ENCODE data around the gene IRX4. TPM values are rescaled to one million over a fixed set of nuclear protein-coding genes. Genes with fewer than 3 reads are reported as not detected.

Gene IRX4
- total and polyA plus RNA-seq, 8 donors = 14.8 TPM; not detected in 7

- no peak overlapping the region for H3K4me3 ChIP-seq
- 56 to 67% (median 63%) methylated on average over 10 to 13 of the region's 13 CpGs for WGBS, 5 donors
- H3K4me1 ChIP-seq = peaks cover 5 to 25% (median 10%) of the 10 kb centered on the region in 4 donors
- H3K9me3 ChIP-seq = no peaks in the 10 kb centered on the region
- H3K27me3 ChIP-seq = peaks cover 36 to 98% (median 59%) of the 10 kb centered on the region in 3 donors
- TF ChIP-seq EP300 (IDR thresholded peaks at IDR 0.05) (no peak), POLR2A (IDR thresholded peaks at IDR 0.05) (no peak), CTCF (IDR thresholded peaks at IDR 0.05) (no peak), POLR2AphosphoS5 (IDR thresholded peaks at IDR 0.05) (no peak)
- no peaks in the 10 kb centered on the region for H3K36me3 ChIP-seq
- no peak overlapping the region for H3K27ac ChIP-seq
- DNase-seq = no peak
- intact Hi-C loops (cut with DNase I; ENCODE audit: low total_unique reads) = no loop called here
These were observed 6.8 kb upstream of the IRX4 start for GRCh38 chr5:1889321-1890065.

GRCh38 chr5:1888541-1889251 lies 6.0 kb upstream of the IRX4 start:
- Histone ChIP-seq H3K4me3 (no peak overlapping the region), H3K27me3 (peaks cover 43 to 98% (median 67%) of the 10 kb centered on the region in 3 donors), H3K36me3 (no peaks in the 10 kb centered on the region), H3K9me3 (no peaks in the 10 kb centered on the region), H3K27ac (no peak overlapping the region), H3K4me1 (peaks cover 10 to 33% (median 17%) of the 10 kb centered on the region in 4 donors)
- DNase-seq = no peak
- intact Hi-C loops (cut with DNase I; ENCODE audit: low total_unique reads) = no loop called here
- 55 to 67% (median 65%) methylated on average over 12 to 24 of the region's 24 CpGs for WGBS, 5 donors
- TF ChIP-seq EP300 (IDR thresholded peaks at IDR 0.05) (no peak), CTCF (IDR thresholded peaks at IDR 0.05) (no peak), POLR2AphosphoS5 (IDR thresholded peaks at IDR 0.05) (no peak), POLR2A (IDR thresholded peaks at IDR 0.05) (no peak)

- H3K27me3 ChIP-seq = peaks cover 48 to 98% (median 76%) of the 10 kb centered on the region in 3 donors
- intact Hi-C loops (cut with DNase I; ENCODE audit: low total_unique reads) = no loop called here
- no peaks in the 10 kb centered on the region for H3K36me3 ChIP-seq
- H3K4me3 ChIP-seq = no peak overlapping the region
- peaks cover 19 to 42% (median 27%) of the 10 kb centered on the region in 4 donors for H3K4me1 ChIP-seq
- no peak overlapping the region for H3K27ac ChIP-seq
- 3 to 18% (median 12%) methylated on average over 8 to 30 of the region's 31 CpGs for WGBS, 5 donors
- H3K9me3 ChIP-seq = no peaks in the 10 kb centered on the region
- DNase-seq = no peak
- TF ChIP-seq CTCF (IDR thresholded peaks at IDR 0.05) = no peak
These were observed 5.0 kb upstream of the IRX4 start for GRCh38 chr5:1887588-1888360.

GRCh38 chr5:1886846-1887587 lies 4.3 kb upstream of the IRX4 start:
- Histone ChIP-seq H3K4me1 (peaks cover 26 to 50% (median 34%) of the 10 kb centered on the region in 4 donors), H3K36me3 (no peaks in the 10 kb centered on the region), H3K4me3 (no peak overlapping the region), H3K27ac (no peak overlapping the region), H3K27me3 (peaks cover 52 to 98% (median 84%) of the 10 kb centered on the region in 3 donors), H3K9me3 (no peaks in the 10 kb centered on the region)
- TF ChIP-seq POLR2A (IDR thresholded peaks at IDR 0.05) (no peak), POLR2AphosphoS5 (IDR thresholded peaks at IDR 0.05) (no peak), CTCF (IDR thresholded peaks at IDR 0.05) (no peak), EP300 (IDR thresholded peaks at IDR 0.05) (no peak)
- 2 to 9% (median 4%) methylated on average over 47 to 99 of the region's 102 CpGs; no CpG with 5 or more reads in 1 of the 5 donors for WGBS, 5 donors
- DNase-seq = no peak
- intact Hi-C loops (cut with DNase I; ENCODE audit: low total_unique reads) = no loop called here
